GM12801 (cell line): ENCODE results near the gene DYSF.

ENCODE experiments used
- CTCF ChIP-seq: IDR thresholded peaks from one replicate; pipeline ENCODE4 v1.5.1; 2011; ENCODE audit warnings: control low read depth; ENCODE audit not compliant: insufficient read length; ENCODE audit errors: extremely low read depth

DYSF gene

GRCh38 chr2:71486881-71487640 is 33.7 kb downstream of the DYSF start:
- TF ChIP-seq CTCF, result no peak

GRCh38 chr2:71492112-71492511 is 38.8 kb downstream of the DYSF start:
- no peak for TF ChIP-seq CTCF

- no peak for TF ChIP-seq CTCF
These were observed 40.7 kb downstream of the DYSF start for GRCh38 chr2:71494091-71494490.

GRCh38 chr2:71494523-71495155 is 41.3 kb downstream of the DYSF start:
- no peak for TF ChIP-seq CTCF

- TF ChIP-seq CTCF, result no peak
These were observed 42.9 kb downstream of the DYSF start for GRCh38 chr2:71496156-71496770.

GRCh38 chr2:71498261-71498701 is 44.9 kb downstream of the DYSF start:
- TF ChIP-seq CTCF, result no peak

- TF ChIP-seq CTCF, result no peak
These were observed 46.3 kb downstream of the DYSF start for GRCh38 chr2:71499691-71500090.
